PFSK-1 (cell line): ENCODE measurements around the gene C1orf210.

Experiments
- FOXP2 ChIP-seq: optimal IDR thresholded peaks from 2 replicates; pipeline ENCODE3; 2011; ENCODE audit warnings: borderline replicate concordance, control low read depth, inconsistent platforms; ENCODE audit not compliant: insufficient read depth; ENCODE audit errors: extremely low read length, extremely low read depth
- POLR2AphosphoS5 ChIP-seq: IDR thresholded peaks from 2 replicates; pipeline ENCODE4 v1.6.1; 2012; ENCODE audit warnings: low read depth, mild to moderate bottlenecking, control low read depth, low read length, moderate library complexity
- SIN3A ChIP-seq: IDR thresholded peaks from 2 replicates; pipeline ENCODE4 v1.6.1; 2012; ENCODE audit warnings: mild to moderate bottlenecking, low read length, moderate library complexity, borderline replicate concordance; ENCODE audit not compliant: insufficient read depth
- TAF1 ChIP-seq: IDR thresholded peaks from 2 replicates; pipeline ENCODE4 v1.6.1; 2012; ENCODE audit warnings: low read length, control low read depth, borderline replicate concordance; ENCODE audit not compliant: insufficient read depth
- TF ChIP-seq, protein P1 (sequence below), 2 experiments: IDR thresholded peaks; 2 replicates each; pipeline versions ENCODE4 v1.6.1 to v1.8.0; 2011 to 2012; ENCODE audit warnings: low read depth in 2 of 2, low read length in 2 of 2, control low read depth in 1 of 2, inconsistent platforms in 1 of 2, mild to moderate bottlenecking in 1 of 2, moderate library complexity in 1 of 2; ENCODE audit not compliant: insufficient read depth in 1 of 2

C1orf210 gene

DNA sequence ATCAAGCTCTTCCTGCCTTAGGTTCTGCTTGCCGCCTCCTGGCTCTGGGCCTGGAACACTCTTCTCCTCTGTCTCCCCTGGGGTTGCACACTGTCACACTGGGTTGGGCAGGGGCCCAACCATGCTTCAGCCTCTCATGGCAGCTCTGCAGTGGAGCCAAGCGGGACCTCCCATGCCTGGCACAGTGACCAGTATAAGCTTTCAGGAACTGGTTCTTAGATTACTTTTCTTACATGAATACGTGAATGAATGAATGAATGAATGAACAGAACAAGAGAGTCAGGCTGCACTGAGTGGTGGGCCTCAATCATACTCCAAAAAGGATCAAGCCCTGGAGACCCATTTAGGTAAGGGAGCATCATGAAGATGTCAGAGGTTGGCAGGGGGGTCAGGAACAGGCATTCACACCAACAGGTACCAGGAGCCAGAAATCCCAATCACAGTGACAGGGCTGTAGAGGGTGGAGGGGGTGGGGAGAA lies 46.4 kb downstream of the C1orf210 start:
- TF ChIP-seq POLR2AphosphoS5 = no peak
- TF ChIP-seq, protein P1, sequence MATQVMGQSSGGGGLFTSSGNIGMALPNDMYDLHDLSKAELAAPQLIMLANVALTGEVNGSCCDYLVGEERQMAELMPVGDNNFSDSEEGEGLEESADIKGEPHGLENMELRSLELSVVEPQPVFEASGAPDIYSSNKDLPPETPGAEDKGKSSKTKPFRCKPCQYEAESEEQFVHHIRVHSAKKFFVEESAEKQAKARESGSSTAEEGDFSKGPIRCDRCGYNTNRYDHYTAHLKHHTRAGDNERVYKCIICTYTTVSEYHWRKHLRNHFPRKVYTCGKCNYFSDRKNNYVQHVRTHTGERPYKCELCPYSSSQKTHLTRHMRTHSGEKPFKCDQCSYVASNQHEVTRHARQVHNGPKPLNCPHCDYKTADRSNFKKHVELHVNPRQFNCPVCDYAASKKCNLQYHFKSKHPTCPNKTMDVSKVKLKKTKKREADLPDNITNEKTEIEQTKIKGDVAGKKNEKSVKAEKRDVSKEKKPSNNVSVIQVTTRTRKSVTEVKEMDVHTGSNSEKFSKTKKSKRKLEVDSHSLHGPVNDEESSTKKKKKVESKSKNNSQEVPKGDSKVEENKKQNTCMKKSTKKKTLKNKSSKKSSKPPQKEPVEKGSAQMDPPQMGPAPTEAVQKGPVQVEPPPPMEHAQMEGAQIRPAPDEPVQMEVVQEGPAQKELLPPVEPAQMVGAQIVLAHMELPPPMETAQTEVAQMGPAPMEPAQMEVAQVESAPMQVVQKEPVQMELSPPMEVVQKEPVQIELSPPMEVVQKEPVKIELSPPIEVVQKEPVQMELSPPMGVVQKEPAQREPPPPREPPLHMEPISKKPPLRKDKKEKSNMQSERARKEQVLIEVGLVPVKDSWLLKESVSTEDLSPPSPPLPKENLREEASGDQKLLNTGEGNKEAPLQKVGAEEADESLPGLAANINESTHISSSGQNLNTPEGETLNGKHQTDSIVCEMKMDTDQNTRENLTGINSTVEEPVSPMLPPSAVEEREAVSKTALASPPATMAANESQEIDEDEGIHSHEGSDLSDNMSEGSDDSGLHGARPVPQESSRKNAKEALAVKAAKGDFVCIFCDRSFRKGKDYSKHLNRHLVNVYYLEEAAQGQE (IDR thresholded peaks at IDR 0.05; ENCODE audit: insufficient read depth in 1 of 2, low read depth in 2 of 2, low read length in 2 of 2) = no peak
- no peak for TF ChIP-seq FOXP2
- TF ChIP-seq SIN3A = no peak
- TF ChIP-seq TAF1 = no peak

DNA sequence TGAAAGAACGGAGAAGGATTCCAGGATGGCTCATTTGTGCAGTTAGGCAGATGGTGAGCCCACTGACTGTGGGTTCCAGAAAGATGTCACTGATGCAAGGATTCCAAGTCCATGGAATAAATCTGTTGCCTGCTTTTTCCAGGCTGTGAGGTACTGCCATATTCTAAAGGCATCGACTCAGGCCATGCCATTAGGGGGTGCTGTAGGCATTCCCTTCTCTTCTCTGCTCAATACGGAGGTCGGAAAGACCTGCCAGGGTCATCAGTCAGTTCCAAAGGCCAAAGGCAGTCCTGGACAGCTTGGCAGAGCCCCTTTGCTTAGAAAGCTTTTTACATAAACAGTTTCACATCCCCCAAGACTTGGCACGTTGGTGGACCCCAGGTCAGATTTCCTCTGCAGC lies 47.3 kb downstream of the C1orf210 start:
- TF ChIP-seq FOXP2 (no peak), TAF1 (no peak), SIN3A (no peak)

DNA sequence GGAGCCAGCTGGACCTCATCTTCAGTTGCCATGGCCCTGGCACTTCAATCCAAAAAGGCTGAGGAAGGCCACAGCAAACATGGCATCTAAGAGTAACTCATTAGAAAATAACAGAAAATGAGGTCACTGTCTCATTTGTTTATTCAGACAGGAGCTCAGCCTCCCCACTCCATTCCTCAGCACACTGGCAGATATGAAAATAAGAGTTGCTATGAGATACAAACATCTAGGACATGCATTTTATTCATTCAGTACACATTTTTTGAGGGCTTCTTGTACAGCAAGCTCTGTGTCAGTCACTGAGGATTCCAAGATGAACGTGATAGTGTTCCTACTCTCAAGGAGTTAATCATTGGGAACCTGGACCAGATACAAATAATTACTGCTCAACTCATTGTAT lies 48.3 kb downstream of the C1orf210 start:
- no peak for TF ChIP-seq SIN3A
- TF ChIP-seq, protein P1 (IDR thresholded peaks at IDR 0.05; ENCODE audit: insufficient read depth in 1 of 2, low read depth in 2 of 2, low read length in 2 of 2) = no peak
- TF ChIP-seq POLR2AphosphoS5 = no peak
- no peak for TF ChIP-seq FOXP2
- TF ChIP-seq TAF1 = no peak

DNA sequence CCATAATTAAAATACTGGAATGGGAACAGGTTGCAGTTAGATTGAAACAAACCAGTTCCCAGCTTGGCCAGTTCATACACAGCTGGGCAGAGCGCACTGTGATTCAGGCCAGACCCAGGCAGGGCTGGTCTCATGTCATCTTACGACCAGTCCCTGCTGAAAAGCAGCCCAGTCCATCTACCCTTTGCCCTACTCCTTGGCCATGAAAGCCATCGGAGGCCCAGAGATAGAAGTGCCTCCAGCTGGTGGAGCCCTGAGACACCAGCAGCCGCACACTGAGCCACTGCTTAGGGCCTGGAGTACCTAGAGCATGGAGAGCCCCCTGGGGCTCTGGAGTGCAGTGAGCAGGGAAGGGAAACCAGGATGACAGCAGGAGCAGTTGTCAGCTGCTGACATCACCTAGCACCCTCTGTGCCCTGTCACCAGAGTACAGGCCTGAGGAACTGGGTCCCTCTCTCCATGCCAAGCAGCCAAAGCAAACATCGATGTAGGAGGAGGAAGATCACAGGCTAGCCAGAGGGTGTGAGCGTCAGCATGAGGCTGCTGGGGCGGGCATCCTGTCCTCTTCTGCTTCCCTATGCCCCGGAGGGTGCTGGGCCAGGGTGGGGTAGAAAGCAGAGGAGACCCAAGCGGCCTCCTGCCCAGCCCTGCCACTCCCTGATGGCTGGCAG lies 49.8 kb downstream of the C1orf210 start:
- TF ChIP-seq FOXP2 (no peak), TAF1 (no peak)

DNA sequence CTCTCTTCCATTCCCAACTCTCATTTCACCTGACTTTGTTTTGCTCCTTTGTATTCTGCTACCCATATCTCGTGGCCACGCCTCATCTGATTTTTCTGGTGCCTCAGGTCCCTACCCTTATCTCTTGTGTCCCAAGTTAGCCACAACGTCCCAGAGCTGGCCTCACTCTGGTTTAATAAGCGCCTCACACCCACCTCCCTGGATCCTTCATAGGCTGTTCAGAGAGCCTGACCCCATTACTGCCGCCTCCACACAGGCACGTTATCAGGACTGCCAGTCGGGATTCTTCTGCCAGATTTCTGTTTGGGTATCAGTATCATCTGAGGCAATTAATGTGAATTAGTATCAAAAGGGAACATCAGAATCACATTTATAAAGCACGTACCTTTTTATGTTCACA lies 50.3 kb downstream of the C1orf210 start:
- no peak for TF ChIP-seq POLR2AphosphoS5

DNA sequence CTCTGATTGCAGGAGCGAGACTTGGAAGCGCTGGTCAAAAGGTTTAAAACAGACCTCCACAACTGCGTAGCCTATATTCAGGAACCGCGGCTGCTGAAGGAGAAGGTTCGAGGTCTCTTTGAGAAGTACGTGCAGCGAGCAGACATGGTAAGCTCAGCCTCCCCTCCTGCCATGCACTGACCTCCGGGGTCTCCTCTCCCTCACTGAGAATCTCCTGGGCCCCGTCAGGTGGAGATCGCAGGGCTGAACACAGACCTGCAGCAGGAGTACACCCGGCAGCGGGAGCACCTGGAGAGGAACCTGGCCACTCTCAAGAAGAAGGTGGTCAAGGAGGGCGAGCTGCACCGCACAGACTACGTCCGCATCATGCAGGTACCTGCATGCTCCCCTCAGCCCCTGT lies 51.1 kb downstream of the C1orf210 start:
- no peak for TF ChIP-seq SIN3A
- TF ChIP-seq TAF1 = no peak
- TF ChIP-seq FOXP2 = no peak
- TF ChIP-seq, protein P1 (IDR thresholded peaks at IDR 0.05; ENCODE audit: insufficient read depth in 1 of 2, low read depth in 2 of 2, low read length in 2 of 2) = no peak
- TF ChIP-seq POLR2AphosphoS5 = no peak

DNA sequence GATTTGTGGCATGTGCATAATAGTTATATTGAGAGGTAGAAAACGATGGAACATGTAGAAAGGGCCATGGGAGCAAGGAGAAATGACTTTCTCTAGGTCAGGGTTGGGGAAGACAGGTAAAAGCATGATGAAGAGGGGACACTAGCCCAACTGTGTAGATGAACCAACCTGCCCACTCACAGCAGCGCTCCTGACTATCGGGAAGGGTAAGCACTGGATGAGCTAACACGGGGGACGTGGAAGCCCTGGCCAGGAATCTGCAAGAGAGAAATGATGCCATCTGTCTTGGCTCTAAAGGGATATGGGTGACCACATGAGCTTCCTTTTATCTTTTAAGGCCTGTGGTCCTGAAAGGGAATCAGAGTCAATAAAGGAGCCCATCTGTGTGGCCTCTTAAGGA lies 51.8 kb downstream of the C1orf210 start:
- TF ChIP-seq TAF1 = no peak
- TF ChIP-seq SIN3A = no peak
- no peak for TF ChIP-seq FOXP2
- TF ChIP-seq, protein P1 (IDR thresholded peaks at IDR 0.05; ENCODE audit: insufficient read depth in 1 of 2, low read depth in 2 of 2, low read length in 2 of 2) = no peak
- no peak for TF ChIP-seq POLR2AphosphoS5
